H1 (cell line): ENCODE results near the gene DIPK1B. TPM values are rescaled to one million over a fixed set of nuclear protein-coding genes. Genes with fewer than 3 reads are reported as not detected.

ENCODE experiments used
- KDM1A ChIP-seq: fragments of 200-600, 300-600 bp; sonication (generic); IDR thresholded peaks from 2 replicates; pipeline ENCODE4 v1.7.1; 2016; ENCODE audit warnings: mild to moderate bottlenecking, low read length, borderline replicate concordance
- PHF8 ChIP-seq: fragments of 200-600 bp; sonication (generic); conservative IDR thresholded peaks from 2 replicates; pipeline ENCODE4 v1.7.1; 2012; ENCODE audit warnings: low read depth, mild to moderate bottlenecking, inconsistent platforms, low read length, moderate library complexity
- RXRA ChIP-seq: IDR thresholded peaks from 2 replicates; pipeline ENCODE4 v1.6.1; 2011; ENCODE audit warnings: low read depth, mild to moderate bottlenecking, low read length, moderate library complexity; ENCODE audit not compliant: insufficient read depth
- polyA plus RNA-seq, 7 experiments: library from polyadenylated mRNA; depleted of rRNA in 3 of 7; stranded (reverse) in 5 of 7; unstranded in 2 of 7; fragments of >200 nt in 5 of 7; fragments of 200-250 nt in 2 of 7; gene quantifications; 1 replicate in 5 of 7; 2 replicates in 1 of 7; 4 replicates in 1 of 7; pipeline versions ENCODE4 v1.2.1 to v1.2.3, GENCODE V29; 2011 to 2013; ENCODE audit warnings: missing spikeins in 2 of 7, mixed read lengths in 2 of 7
- total RNA-seq: library from RNA; stranded (reverse); fragmentation: NEBNext Ultra II Directional; extraction: Animal tissue kit (Norgen Biotek cat#: 25700); gene quantifications from 2 replicates; pipeline ENCODE4 v1.2.1, GENCODE V29; 2021
- TF ChIP-seq, protein P1 (sequence below): fragments of 300-600 bp; sonication (generic); IDR thresholded peaks from 2 replicates; pipeline ENCODE4 v1.7.1; 2012; ENCODE audit warnings: low read length, moderate library complexity, mild to moderate bottlenecking, inconsistent platforms; ENCODE audit not compliant: insufficient replicate concordance
- TF ChIP-seq, protein P2 (sequence below): IDR thresholded peaks from 2 replicates; pipeline ENCODE4 v1.6.1; 2011; ENCODE audit warnings: low read length, improper control_type of control experiment

Gene DIPK1B
- total and polyA plus RNA-seq, 2 of the 8 experiments (the other 6 are each of a cell fraction or from before 2014, with no cell fraction given): 32.3 to 64.8 TPM

- no peak for TF ChIP-seq PHF8
- TF ChIP-seq, protein P1, sequence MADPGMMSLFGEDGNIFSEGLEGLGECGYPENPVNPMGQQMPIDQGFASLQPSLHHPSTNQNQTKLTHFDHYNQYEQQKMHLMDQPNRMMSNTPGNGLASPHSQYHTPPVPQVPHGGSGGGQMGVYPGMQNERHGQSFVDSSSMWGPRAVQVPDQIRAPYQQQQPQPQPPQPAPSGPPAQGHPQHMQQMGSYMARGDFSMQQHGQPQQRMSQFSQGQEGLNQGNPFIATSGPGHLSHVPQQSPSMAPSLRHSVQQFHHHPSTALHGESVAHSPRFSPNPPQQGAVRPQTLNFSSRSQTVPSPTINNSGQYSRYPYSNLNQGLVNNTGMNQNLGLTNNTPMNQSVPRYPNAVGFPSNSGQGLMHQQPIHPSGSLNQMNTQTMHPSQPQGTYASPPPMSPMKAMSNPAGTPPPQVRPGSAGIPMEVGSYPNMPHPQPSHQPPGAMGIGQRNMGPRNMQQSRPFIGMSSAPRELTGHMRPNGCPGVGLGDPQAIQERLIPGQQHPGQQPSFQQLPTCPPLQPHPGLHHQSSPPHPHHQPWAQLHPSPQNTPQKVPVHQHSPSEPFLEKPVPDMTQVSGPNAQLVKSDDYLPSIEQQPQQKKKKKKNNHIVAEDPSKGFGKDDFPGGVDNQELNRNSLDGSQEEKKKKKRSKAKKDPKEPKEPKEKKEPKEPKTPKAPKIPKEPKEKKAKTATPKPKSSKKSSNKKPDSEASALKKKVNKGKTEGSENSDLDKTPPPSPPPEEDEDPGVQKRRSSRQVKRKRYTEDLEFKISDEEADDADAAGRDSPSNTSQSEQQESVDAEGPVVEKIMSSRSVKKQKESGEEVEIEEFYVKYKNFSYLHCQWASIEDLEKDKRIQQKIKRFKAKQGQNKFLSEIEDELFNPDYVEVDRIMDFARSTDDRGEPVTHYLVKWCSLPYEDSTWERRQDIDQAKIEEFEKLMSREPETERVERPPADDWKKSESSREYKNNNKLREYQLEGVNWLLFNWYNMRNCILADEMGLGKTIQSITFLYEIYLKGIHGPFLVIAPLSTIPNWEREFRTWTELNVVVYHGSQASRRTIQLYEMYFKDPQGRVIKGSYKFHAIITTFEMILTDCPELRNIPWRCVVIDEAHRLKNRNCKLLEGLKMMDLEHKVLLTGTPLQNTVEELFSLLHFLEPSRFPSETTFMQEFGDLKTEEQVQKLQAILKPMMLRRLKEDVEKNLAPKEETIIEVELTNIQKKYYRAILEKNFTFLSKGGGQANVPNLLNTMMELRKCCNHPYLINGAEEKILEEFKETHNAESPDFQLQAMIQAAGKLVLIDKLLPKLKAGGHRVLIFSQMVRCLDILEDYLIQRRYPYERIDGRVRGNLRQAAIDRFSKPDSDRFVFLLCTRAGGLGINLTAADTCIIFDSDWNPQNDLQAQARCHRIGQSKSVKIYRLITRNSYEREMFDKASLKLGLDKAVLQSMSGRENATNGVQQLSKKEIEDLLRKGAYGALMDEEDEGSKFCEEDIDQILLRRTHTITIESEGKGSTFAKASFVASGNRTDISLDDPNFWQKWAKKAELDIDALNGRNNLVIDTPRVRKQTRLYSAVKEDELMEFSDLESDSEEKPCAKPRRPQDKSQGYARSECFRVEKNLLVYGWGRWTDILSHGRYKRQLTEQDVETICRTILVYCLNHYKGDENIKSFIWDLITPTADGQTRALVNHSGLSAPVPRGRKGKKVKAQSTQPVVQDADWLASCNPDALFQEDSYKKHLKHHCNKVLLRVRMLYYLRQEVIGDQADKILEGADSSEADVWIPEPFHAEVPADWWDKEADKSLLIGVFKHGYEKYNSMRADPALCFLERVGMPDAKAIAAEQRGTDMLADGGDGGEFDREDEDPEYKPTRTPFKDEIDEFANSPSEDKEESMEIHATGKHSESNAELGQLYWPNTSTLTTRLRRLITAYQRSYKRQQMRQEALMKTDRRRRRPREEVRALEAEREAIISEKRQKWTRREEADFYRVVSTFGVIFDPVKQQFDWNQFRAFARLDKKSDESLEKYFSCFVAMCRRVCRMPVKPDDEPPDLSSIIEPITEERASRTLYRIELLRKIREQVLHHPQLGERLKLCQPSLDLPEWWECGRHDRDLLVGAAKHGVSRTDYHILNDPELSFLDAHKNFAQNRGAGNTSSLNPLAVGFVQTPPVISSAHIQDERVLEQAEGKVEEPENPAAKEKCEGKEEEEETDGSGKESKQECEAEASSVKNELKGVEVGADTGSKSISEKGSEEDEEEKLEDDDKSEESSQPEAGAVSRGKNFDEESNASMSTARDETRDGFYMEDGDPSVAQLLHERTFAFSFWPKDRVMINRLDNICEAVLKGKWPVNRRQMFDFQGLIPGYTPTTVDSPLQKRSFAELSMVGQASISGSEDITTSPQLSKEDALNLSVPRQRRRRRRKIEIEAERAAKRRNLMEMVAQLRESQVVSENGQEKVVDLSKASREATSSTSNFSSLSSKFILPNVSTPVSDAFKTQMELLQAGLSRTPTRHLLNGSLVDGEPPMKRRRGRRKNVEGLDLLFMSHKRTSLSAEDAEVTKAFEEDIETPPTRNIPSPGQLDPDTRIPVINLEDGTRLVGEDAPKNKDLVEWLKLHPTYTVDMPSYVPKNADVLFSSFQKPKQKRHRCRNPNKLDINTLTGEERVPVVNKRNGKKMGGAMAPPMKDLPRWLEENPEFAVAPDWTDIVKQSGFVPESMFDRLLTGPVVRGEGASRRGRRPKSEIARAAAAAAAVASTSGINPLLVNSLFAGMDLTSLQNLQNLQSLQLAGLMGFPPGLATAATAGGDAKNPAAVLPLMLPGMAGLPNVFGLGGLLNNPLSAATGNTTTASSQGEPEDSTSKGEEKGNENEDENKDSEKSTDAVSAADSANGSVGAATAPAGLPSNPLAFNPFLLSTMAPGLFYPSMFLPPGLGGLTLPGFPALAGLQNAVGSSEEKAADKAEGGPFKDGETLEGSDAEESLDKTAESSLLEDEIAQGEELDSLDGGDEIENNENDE: no peak
- TF ChIP-seq KDM1A: no peak
- TF ChIP-seq, protein P2, sequence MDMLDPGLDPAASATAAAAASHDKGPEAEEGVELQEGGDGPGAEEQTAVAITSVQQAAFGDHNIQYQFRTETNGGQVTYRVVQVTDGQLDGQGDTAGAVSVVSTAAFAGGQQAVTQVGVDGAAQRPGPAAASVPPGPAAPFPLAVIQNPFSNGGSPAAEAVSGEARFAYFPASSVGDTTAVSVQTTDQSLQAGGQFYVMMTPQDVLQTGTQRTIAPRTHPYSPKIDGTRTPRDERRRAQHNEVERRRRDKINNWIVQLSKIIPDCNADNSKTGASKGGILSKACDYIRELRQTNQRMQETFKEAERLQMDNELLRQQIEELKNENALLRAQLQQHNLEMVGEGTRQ: no peak
- TF ChIP-seq RXRA: no peak
- TF ChIP-seq, all 59 proteins: peak for 0
Measured at GRCh38 chr9:136675477-136676296, 36.7 kb upstream of the DIPK1B start (continued).
